Osteocyte (in vitro differentiated cells): ENCODE measurements around the gene SHISA4. TPM values are rescaled to one million over a fixed set of nuclear protein-coding genes. Genes with fewer than 3 reads are reported as not detected.
A peak's percentile ranks its signal among the peaks of the same experiment; 100 is the strongest.

ENCODE experiments used
- DNase-seq: peaks from one replicate; pipeline ENCODE4 v3.0.0; 2021; ENCODE audit warnings: mixed read lengths; ENCODE audit not compliant: unreplicated experiment; ENCODE audit errors: extremely low spot score
- H3K27ac Mint-ChIP-seq: one replicate; pipeline ENCODE4 v1.8.0; 2021; ENCODE audit warnings: mild to moderate bottlenecking, mixed read lengths; ENCODE audit not compliant: unreplicated experiment
- H3K27me3 Mint-ChIP-seq: one replicate; pipeline ENCODE4 v1.8.0; 2021; ENCODE audit warnings: mixed read lengths; ENCODE audit not compliant: unreplicated experiment
- H3K36me3 Mint-ChIP-seq: one replicate; pipeline ENCODE4 v1.8.0; 2021; ENCODE audit warnings: mixed read lengths; ENCODE audit not compliant: unreplicated experiment
- H3K4me1 Mint-ChIP-seq: one replicate; pipeline ENCODE4 v1.8.0; 2021; ENCODE audit warnings: mixed read lengths; ENCODE audit not compliant: unreplicated experiment
- H3K4me3 Mint-ChIP-seq: one replicate; pipeline ENCODE4 v1.8.0; 2021; ENCODE audit warnings: mild to moderate bottlenecking, moderate library complexity, mixed read lengths; ENCODE audit not compliant: unreplicated experiment
- H3K9me3 Mint-ChIP-seq: one replicate; pipeline ENCODE4 v1.8.0; 2021; ENCODE audit warnings: mixed read lengths; ENCODE audit not compliant: unreplicated experiment
- CTCF ChIP-seq: fragments of 200-600 bp; sonication (generic); IDR thresholded peaks from 2 replicates; pipeline ENCODE4 v1.5.0; 2021; ENCODE audit warnings: antibody characterized with exemption, mild to moderate bottlenecking, moderate library complexity
- total RNA-seq: library from RNA; stranded (reverse); gene quantifications from 2 replicates; pipeline ENCODE4 v1.2.1, GENCODE V29; 2021

SHISA4 gene
- total RNA-seq, 1 donor from 2014 or later, result 31.4 TPM

DNA sequence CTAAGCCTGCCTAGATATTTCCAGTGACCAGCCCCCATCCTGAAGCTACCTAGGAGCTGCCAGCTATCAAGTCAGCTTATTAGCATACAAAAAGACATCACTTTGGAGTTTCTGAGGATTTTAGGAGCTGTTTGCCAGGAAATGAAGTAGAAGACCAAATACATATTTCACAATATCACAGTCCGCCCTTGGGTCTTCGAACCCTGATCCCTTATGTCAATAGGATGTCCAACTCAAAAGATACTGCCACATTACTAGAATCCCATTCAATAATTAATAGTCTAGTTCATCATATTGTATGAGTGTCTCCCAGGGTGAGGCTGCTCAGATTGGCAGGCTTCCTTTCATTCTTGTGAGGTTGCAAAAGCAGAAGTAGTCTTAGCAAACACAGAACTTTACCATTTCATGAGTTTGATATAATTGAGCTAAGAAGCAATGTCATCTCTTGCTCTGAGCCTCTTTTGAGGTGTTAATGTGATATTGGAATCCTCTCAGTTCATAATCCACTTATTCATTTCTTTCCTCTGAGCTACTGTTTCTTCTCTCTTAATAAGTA, 46.1 kb upstream of the SHISA4 start:
- Mint-ChIP-seq H3K4me3 (no peak overlapping the region), H3K27me3 (no peaks in the 10 kb centered on the region), H3K36me3 (peaks cover 10% of the 10 kb centered on the region), H3K4me1 (peaks cover 15% of the 10 kb centered on the region), H3K9me3 (no peaks in the 10 kb centered on the region), H3K27ac (no peak overlapping the region)
- no peak for DNase-seq
- TF ChIP-seq CTCF, result no peak

DNA sequence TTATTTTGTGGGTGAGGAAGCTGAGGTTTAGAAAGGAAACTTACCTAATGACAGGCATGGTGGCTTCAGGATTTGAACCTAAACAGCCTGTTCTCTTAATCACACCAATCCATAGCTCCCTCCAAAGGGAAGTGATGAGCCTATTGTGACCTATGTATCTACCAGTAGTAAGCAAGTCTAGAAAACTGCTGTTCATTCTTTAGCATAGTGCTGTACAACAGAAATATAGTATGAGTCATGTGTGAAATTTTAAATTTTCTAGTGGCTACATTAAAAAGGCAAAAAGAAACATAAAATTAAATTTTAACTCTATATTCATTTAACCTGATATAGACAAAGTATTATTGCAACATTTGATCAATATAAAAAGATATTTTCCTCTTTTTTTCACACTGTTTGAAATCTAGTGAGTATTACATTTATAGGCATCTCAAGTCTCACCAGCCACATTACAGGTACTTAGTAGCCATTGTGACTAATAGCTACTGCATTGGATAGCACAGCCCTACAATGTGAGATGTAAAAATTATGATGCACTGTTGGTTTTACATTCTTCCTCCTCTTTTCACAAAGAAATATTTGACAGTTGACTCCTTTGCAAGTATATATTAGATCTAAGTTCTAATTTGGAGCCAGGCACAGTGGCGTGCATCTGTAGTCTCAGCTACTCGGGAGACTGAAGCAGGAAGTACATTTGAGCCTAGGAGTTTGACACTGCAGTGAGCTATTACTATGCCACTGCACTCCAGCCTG, 43.2 kb upstream of the SHISA4 start:
- Mint-ChIP-seq H3K4me1 (peaks cover 32% of the 10 kb centered on the region), H3K27ac (peak overlapping the region; percentile 56), H3K36me3 (peaks cover 18% of the 10 kb centered on the region), H3K9me3 (no peaks in the 10 kb centered on the region), H3K27me3 (no peaks in the 10 kb centered on the region), H3K4me3 (no peak overlapping the region)
- no peak for DNase-seq
- TF ChIP-seq CTCF, result no peak

DNA sequence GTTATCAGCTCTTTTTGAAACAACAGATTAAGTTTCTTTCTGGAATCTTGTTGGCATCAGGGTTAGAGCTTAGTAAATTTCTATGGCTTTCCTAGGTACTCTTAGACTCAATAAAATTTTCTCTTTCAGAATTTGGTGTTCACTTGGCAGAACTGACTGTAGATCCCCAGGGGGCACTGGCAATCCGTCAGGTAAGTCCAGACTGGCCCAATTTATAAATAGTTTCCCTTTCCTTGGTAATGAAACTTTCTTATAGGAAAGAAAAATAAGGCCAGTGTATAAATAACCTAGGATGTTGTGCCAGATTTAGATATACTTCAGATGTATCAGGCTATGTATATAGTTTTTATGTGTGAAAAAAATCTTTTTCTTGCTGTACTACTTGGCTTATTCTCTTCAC, 41.5 kb upstream of the SHISA4 start:
- Mint-ChIP-seq H3K27me3 (no peaks in the 10 kb centered on the region), H3K4me1 (peaks cover 34% of the 10 kb centered on the region), H3K27ac (peak overlapping the region; percentile 11), H3K36me3 (peaks cover 24% of the 10 kb centered on the region), H3K9me3 (no peaks in the 10 kb centered on the region), H3K4me3 (no peak overlapping the region)
- no peak for TF ChIP-seq CTCF
- no peak for DNase-seq

- Mint-ChIP-seq H3K36me3 (peaks cover 29% of the 10 kb centered on the region), H3K9me3 (no peaks in the 10 kb centered on the region), H3K4me3 (no peak overlapping the region), H3K27me3 (no peaks in the 10 kb centered on the region), H3K4me1 (peaks cover 32% of the 10 kb centered on the region), H3K27ac (no peak overlapping the region)
- peak; percentile 60 for DNase-seq
- TF ChIP-seq CTCF, result no peak
These were observed 40.5 kb upstream of the SHISA4 start for GRCh38 chr1:201848230-201848629.

DNA sequence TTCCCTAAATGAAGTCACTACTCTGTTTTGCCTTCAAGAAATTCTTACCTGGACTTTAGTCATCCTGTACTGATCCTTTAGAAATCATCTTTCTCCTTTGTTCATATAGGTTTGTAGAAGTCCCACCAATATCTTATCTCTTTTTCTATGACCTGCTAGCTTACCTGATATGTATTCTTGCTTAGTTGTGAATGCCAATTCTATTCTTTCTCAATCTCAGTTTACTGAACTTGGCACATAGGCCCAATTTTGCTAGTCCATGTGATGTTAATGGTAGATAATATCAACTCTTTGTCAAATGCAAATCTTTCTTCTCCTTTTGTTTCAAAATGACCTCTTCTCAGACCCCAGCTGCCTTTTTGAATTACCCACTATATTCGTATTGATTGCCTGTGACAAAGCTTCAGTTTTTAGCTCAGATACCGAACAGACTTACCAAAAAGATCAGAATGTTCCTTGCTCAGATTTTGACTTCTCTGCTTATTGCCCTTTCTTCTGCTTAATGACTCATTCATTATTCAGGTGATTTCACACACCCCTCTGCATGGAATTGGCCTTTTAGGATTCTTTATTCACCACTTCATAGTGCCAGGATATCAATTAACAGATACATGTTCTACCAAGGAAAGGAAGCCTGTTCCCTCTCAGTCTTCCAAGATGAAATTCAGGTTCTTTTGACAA, 39.2 kb upstream of the SHISA4 start:
- H3K4me1 Mint-ChIP-seq, result peaks cover 29% of the 10 kb centered on the region
- TF ChIP-seq CTCF, result no peak

More for the DNA sequence above, 39.2 kb upstream of the SHISA4 start:
- Mint-ChIP-seq H3K27ac (peak overlapping the region; percentile 75), H3K9me3 (no peaks in the 10 kb centered on the region), H3K27me3 (no peaks in the 10 kb centered on the region), H3K4me3 (no peak overlapping the region), H3K36me3 (peaks cover 33% of the 10 kb centered on the region)
- no peak for DNase-seq
